K562 (cell line): ENCODE measurements around the gene C11orf42.

Experiments
- HCFC1 ChIP-seq: IDR thresholded peaks from 2 replicates; pipeline ENCODE4 v1.6.1; 2012; ENCODE audit warnings: low read depth, low read length, improper control_type of control experiment
- RERE ChIP-seq: sonication (generic); formaldehyde crosslinking; IDR thresholded peaks from 2 replicates; pipeline ENCODE4 v1.8.0; 2023; ENCODE audit warnings: missing genetic modification reagents, mild to moderate bottlenecking, borderline replicate concordance
- XRCC3 ChIP-seq: fragments of 450-650 bp; IDR thresholded peaks from 2 replicates; pipeline ENCODE4 v1.6.1; 2017; ENCODE audit warnings: mild to moderate bottlenecking, moderate library complexity

- peak; percentile 76 for TF ChIP-seq HCFC1
- no peak for TF ChIP-seq XRCC3
- no peak for TF ChIP-seq RERE (CRISPR knock-in tag)
Measured at GRCh38 chr11:6234387-6235107, 29.2 kb downstream of the C11orf42 start, which contains the start of gene FHIP1B.
